Urinary bladder (tissue), 4 donors: ENCODE results near the gene AGBL3. TPM values are rescaled to one million over a fixed set of nuclear protein-coding genes. Genes with fewer than 3 reads are reported as not detected.

ENCODE experiments used
- DNase-seq: peaks from one replicate; pipeline ENCODE4 v3.0.0-alpha.2; 2015; ENCODE audit errors: extremely low spot score
- H3K27ac ChIP-seq: one replicate; pipeline ENCODE4 v1.5.1; 2013; ENCODE audit warnings: low read depth, mild to moderate bottlenecking, moderate library complexity
- H3K36me3 ChIP-seq: one replicate; pipeline ENCODE4 v1.6.1; 2013; ENCODE audit warnings: mild to moderate bottlenecking, moderate library complexity; ENCODE audit not compliant: insufficient read depth
- H3K4me1 ChIP-seq: one replicate; pipeline ENCODE4 v1.6.1; 2013; ENCODE audit warnings: mild to moderate bottlenecking, moderate library complexity; ENCODE audit not compliant: insufficient read depth
- H3K4me3 ChIP-seq: one replicate; pipeline ENCODE4 v1.5.1; 2013; ENCODE audit warnings: low read depth, low read length
- WGBS: extraction: QIAGEN DNeasy Blood & Tissue Kit; methylation state at CpG from one replicate; pipeline ENCODE4 v1.1.7; 2013; 5-methylcytosine and 5-hydroxymethylcytosine counted together
- polyA plus RNA-seq: library from polyadenylated mRNA; stranded (reverse); fragments of 200-250 nt; gene quantifications from one replicate; pipeline ENCODE4 v1.2.3, GENCODE V29; 2013
- total RNA-seq: library from RNA; depleted of rRNA; stranded (reverse); fragments of >200 nt; gene quantifications from one replicate; pipeline ENCODE4 v1.2.3, GENCODE V29; 2014
- donor health status: healthy with polysubstance abuse.
- donor health status: healthy.

Gene AGBL3
- total and polyA plus RNA-seq, 2 donors = 1.4 to 7.8 TPM

DNA sequence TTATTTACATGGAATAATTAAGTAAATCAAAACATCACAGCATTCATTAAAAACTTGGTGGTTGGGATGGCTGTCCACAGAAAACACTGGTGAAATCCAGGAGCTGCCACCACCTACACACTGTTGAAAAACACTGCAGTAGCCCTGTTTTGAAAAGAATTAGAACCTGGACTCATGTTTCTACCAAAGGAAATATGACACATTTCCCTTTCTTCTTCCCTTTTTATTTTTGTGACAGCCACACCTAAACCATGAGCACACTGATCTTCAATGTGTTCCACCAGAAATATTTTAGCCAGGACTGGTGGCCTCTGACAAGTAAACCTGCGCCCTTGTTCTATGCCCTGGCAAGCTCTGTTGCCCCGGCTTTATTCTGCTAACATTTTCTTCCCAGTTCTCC lies 164.8 kb downstream of the AGBL3 start:
- Histone ChIP-seq H3K27ac (no peak overlapping the region), H3K36me3 (no peaks in the 10 kb centered on the region), H3K4me3 (no peak overlapping the region), H3K4me1 (no peaks in the 10 kb centered on the region)
- whole genome bisulfite sequencing = 93% methylated on average over 2 of the region's 2 CpGs
- no peak for DNase-seq

DNA sequence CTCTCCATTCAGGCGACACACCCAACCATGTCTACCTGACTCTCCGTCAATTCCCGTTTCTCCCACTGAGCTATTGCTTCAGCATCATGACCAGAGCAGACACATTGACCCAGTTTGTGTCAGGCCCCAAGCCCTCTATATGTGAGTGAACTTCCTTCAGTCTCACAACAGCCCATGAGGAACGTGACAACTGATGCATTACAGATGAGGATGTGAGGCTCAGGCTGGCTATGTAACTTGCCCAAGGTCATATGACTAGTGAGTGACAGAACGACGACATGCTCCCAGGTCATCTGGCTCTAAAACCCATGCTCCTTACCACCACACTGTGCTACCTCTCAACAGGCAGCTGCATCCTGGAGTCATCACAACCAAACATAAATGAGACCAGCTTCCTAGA lies 165.2 kb downstream of the AGBL3 start:
- no peak overlapping the region for H3K4me3 ChIP-seq
- DNase-seq = no peak
- WGBS = 83% methylated on average over 6 of the region's 6 CpGs
- no peaks in the 10 kb centered on the region for H3K36me3 ChIP-seq
- H3K4me1 ChIP-seq = no peaks in the 10 kb centered on the region
- H3K27ac ChIP-seq = no peak overlapping the region

GRCh38 chr7:135152442-135152841 lies 166.1 kb downstream of the AGBL3 start:
- Histone ChIP-seq H3K4me3 (no peak overlapping the region), H3K4me1 (no peaks in the 10 kb centered on the region), H3K27ac (no peak overlapping the region), H3K36me3 (no peaks in the 10 kb centered on the region)
- DNase-seq = no peak
- WGBS = 96% methylated on average over 1 of the region's 1 CpG

DNA sequence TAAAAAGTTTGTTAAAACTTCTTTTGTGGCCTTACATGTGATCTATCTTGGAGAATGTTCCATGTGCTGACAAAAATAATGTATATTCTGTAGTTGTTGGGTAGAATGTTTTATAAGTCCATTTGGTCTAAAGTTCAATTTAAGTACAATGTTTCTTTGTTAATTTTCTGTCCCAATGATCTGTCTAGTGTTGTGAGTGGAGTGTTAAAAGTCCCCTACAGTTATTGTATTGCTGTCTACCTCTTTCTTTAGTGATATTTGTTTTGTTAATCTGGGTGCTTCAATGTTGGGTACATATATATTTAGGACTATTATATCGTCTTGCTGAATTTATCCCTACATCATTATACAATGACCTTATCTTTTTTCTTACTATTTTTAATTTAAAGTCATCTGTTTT lies 168.4 kb downstream of the AGBL3 start:
- no peak for DNase-seq
- Histone ChIP-seq H3K4me3 (no peak overlapping the region), H3K27ac (no peak overlapping the region), H3K36me3 (no peaks in the 10 kb centered on the region), H3K4me1 (no peaks in the 10 kb centered on the region)
- 95% methylated on average over 1 of the region's 1 CpG for WGBS

GRCh38 chr7:135156290-135156689 lies 170.0 kb downstream of the AGBL3 start:
- Histone ChIP-seq H3K4me3 (no peak overlapping the region), H3K4me1 (peaks cover 2% of the 10 kb centered on the region), H3K36me3 (no peaks in the 10 kb centered on the region), H3K27ac (no peak overlapping the region)
- no peak for DNase-seq
- 85% methylated on average over 1 of the region's 1 CpG for WGBS

DNA sequence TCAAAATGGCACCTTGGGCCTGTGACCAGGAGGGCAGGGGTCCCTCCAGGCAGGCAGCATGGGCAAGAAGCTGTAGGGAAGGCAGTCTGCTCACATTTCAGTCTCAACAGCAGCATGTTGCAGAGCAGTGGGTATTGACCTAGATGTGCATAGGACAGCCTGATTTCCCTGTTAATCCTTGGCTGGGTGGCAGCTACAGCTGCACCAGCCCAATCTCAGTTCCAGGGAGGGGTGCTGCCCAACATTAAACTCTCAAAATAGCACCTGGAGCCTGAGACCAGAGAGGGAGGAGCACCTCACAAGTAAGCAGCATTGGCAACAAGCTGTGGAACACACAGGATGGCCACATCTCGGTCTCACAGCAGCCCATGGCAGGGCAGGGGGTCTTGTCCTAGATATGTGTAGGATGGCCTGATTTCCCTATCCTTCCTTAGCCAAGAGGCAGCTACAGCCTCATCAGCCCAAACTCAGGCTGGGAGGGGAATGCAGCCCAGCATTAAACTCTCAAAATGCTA lies 171.9 kb downstream of the AGBL3 start:
- no peak for DNase-seq
- WGBS = 100% methylated on average over 1 of the region's 1 CpG
- Histone ChIP-seq H3K4me3 (no peak overlapping the region), H3K4me1 (peaks cover 2% of the 10 kb centered on the region), H3K27ac (no peak overlapping the region), H3K36me3 (no peaks in the 10 kb centered on the region)

DNA sequence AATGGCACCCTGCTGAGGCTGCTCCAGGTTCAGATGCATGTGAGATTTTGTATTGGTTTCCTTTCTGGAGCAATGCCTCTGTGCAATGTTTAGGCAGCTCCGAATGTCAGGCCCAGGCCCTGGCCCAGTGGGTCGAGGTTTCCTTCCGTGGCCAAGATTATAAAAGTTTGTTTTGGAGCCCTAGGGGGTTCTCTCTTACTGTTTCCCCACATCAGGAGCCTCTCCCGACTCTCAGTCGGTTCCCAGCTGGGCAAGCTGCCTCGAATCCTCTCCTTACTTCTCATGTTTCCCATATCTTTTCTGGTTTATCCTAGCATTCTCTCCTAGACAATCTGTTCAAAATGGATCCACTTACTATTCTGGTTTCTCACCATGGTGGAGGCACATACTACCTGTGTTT lies 172.6 kb downstream of the AGBL3 start:
- H3K4me3 ChIP-seq = no peak overlapping the region
- DNase-seq = no peak

GRCh38 chr7:135159359-135160085 lies 173.2 kb downstream of the AGBL3 start:
- 93% methylated on average over 2 of the region's 2 CpGs for WGBS
- no peak overlapping the region for H3K4me3 ChIP-seq
- H3K4me1 ChIP-seq = peaks cover 2% of the 10 kb centered on the region
- no peak overlapping the region for H3K27ac ChIP-seq
- DNase-seq = no peak
- no peaks in the 10 kb centered on the region for H3K36me3 ChIP-seq

More for the DNA sequence above, 172.6 kb downstream of the AGBL3 start:
- Histone ChIP-seq H3K4me1 (peaks cover 2% of the 10 kb centered on the region), H3K36me3 (no peaks in the 10 kb centered on the region), H3K27ac (no peak overlapping the region)
- 76% methylated on average over 6 of the region's 6 CpGs for WGBS

GRCh38 chr7:135160098-135160857 lies 174.0 kb downstream of the AGBL3 start:
- H3K4me3 ChIP-seq = no peak overlapping the region
- peak overlapping the region; percentile 68 for H3K27ac ChIP-seq
- no peaks in the 10 kb centered on the region for H3K36me3 ChIP-seq
- WGBS = 60% methylated on average over 5 of the region's 5 CpGs
- no peak for DNase-seq
- peaks cover 2% of the 10 kb centered on the region for H3K4me1 ChIP-seq

- Histone ChIP-seq H3K4me3 (no peak overlapping the region), H3K4me1 (peaks cover 2% of the 10 kb centered on the region), H3K36me3 (no peaks in the 10 kb centered on the region), H3K27ac (peak overlapping the region; percentile 68)
- 59% methylated on average over 9 of the region's 9 CpGs for WGBS
- DNase-seq = no peak
Observed at GRCh38 chr7:135160858-135161653, 174.7 kb downstream of the AGBL3 start.

DNA sequence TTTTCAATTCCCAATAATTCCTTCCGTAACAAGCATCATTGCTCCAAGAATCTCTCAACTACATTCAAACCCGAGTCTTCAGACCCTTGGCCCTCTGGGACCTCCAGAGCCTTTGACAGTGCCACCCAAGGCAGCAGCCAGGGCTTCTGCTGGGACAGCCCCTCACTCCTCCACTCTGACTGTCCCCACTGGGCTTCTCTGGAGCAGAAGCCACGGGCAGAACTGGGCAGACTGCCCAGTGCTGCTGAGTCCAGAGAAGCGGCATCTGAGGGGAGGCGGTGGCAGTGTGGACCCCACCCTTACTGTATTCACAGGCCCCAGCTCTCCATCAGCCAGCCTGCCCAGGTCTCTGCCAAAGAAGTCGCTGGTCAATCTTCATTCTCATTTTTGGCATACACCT lies 175.4 kb downstream of the AGBL3 start:
- peaks cover 2% of the 10 kb centered on the region for H3K4me1 ChIP-seq
- no peak overlapping the region for H3K4me3 ChIP-seq
- H3K36me3 ChIP-seq = no peaks in the 10 kb centered on the region
- WGBS = 87% methylated on average over 6 of the region's 6 CpGs
- DNase-seq = no peak
- H3K27ac ChIP-seq = no peak overlapping the region

DNA sequence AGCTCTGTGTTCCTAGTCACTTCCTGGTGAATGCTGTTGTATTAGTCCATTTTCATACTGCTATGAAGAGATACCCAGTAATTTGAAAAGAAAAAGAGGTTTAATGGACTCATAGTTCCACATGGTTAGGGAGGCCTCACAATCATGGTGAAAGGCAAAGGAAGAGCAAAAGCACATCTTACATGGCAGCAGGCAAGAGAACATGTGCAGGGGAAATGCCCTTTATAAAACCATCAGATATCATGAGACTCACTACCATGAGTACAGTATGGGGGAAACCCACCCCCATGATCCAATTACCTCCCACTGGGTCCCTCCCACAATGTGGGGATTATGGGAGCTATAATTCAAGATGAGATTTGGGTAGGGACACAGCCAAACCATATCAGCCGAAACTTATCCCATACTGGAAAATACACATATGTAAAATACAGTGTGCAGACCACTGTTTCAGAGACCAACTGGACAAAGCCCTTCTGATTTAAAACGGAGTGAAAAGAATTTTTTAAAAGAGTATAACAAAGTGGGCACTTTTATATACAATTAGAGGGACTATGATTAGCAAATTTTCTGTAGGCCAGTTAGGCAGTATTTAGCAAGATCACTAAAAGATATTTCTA lies 176.2 kb downstream of the AGBL3 start:
- DNase-seq = no peak
- Histone ChIP-seq H3K27ac (no peak overlapping the region), H3K4me3 (no peak overlapping the region), H3K36me3 (no peaks in the 10 kb centered on the region), H3K4me1 (peaks cover 2% of the 10 kb centered on the region)
- 96% methylated on average over 2 of the region's 2 CpGs for WGBS

- DNase-seq = no peak
- H3K27ac ChIP-seq = no peak overlapping the region
- no peak overlapping the region for H3K4me3 ChIP-seq
- WGBS = 85% methylated on average over 18 of the region's 18 CpGs
- no peaks in the 10 kb centered on the region for H3K36me3 ChIP-seq
- peaks cover 2% of the 10 kb centered on the region for H3K4me1 ChIP-seq
Observed at GRCh38 chr7:135164357-135165061, 178.2 kb downstream of the AGBL3 start.
